ENCODE results near the gene ALX3. TPM values are rescaled to one million over a fixed set of nuclear protein-coding genes. Genes with fewer than 3 reads are reported as not detected.

The ALX3 gene
- total RNA-seq, 6 experiments from 2014 or later, result not detected

DNA sequence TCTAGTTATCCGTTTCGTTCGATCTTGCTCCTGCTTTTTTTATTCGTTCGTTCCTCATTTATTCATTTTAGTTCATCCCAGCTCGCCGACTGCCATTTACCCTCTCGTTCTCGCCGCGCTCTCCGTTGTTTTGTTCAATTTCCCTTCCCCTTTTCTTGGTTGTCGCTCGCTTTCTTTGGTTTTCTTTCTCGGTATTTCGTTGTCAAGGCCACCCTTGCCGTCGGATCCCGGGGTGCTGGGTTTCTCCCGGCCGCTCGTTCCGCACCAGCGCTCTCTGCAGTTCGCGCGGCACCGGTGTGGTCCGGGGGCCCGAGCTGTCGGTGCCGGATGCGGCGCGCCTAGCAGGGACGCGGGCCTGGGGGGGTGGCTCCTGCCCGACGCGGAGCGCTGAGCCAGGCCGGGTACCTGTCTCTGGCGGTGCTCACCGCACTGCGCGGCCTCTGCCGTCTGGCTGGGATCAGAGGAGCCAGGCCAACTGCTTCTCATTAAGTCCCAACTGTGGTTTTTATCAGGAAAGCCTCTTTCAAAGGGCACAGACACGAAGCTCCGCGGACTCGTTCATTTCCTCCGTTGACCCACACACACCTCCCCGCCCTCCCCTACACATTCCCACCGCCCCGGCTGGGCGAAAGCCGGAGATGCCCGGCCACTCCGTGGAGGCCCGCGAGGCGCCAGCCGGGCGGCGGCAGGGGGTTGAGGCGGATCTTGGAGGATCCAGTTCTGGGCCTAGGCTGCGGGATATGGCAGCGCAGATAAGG is 1.6 kb downstream of the ALX3 start:
- DNase-seq (no peak), ATAC-seq (peak in 1 of 4 donors; percentile 7)
- TF ChIP-seq POLR2A (IDR thresholded peaks at IDR 0.05), result no peak
- TF ChIP-seq, protein P1, sequence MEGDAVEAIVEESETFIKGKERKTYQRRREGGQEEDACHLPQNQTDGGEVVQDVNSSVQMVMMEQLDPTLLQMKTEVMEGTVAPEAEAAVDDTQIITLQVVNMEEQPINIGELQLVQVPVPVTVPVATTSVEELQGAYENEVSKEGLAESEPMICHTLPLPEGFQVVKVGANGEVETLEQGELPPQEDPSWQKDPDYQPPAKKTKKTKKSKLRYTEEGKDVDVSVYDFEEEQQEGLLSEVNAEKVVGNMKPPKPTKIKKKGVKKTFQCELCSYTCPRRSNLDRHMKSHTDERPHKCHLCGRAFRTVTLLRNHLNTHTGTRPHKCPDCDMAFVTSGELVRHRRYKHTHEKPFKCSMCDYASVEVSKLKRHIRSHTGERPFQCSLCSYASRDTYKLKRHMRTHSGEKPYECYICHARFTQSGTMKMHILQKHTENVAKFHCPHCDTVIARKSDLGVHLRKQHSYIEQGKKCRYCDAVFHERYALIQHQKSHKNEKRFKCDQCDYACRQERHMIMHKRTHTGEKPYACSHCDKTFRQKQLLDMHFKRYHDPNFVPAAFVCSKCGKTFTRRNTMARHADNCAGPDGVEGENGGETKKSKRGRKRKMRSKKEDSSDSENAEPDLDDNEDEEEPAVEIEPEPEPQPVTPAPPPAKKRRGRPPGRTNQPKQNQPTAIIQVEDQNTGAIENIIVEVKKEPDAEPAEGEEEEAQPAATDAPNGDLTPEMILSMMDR (IDR thresholded peaks at IDR 0.05), result no peak
- WGBS (ENCODE audit: insufficient coverage, low coverage, low lambda C conversion rate, missing lambda C conversion rate), result 7% methylated on average over 32 of the region's 68 CpGs
- Histone ChIP-seq H3K4me3 (no peak overlapping the region), H3K9me3 (no peaks in the 10 kb centered on the region), H3K4me1 (peaks cover 0 to 8% (median 0%) of the 10 kb centered on the region in 4 donors), H3K27me3 (peaks cover 23 to 40% of the 10 kb centered on the region in 2 donors), H3K27ac (no peak overlapping the region), H3K36me3 (no peaks in the 10 kb centered on the region)
- intact Hi-C loops (cut with DNase I), result no loop called here

DNA sequence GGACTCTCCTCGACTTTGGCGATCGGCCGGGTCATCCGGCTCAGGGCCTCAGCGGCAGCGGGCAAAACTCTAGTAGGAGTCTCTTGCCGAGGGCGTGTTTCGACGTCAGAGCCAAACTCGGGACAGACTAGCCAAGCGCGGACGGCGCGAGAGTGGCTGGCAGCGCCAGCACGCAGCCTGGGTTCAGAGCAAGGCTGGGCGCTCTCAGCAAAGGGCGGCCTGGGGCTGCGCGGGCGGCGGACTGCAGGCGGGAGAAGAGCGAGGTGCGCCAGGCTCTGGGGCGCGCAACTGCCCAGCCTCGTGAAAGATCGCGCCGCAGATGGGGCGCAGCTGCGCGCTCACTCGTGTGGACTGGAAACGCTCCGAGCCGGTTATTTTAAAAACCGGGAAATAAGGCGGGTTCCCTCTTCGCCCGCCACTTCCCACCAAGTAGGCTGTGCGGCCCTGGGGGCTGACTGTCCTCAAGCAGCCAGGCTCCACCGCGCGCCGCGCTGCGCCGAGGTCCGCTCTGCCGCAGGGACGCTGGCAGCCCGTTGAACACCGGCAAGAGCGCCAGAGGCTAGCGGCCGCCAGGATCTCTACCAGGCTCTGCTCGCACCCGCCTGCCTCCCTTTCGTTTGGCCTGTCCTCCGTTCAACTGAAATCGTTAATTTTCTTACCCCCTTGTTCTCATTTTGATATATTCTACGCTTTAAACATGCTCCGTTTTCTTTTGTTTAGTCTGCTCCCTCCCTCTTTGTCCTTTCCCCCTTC is 2.4 kb downstream of the ALX3 start:
- WGBS (ENCODE audit: insufficient coverage, low coverage, low lambda C conversion rate, missing lambda C conversion rate), result 0% methylated on average over 8 of the region's 68 CpGs
- Histone ChIP-seq H3K4me1 (peaks cover 0 to 8% (median 0%) of the 10 kb centered on the region in 4 donors), H3K4me3 (no peak overlapping the region), H3K27me3 (peaks cover 23 to 40% of the 10 kb centered on the region in 2 donors), H3K9me3 (no peaks in the 10 kb centered on the region), H3K36me3 (no peaks in the 10 kb centered on the region), H3K27ac (no peak overlapping the region)
- no peak for ATAC-seq
- DNase-seq, result no peak
- intact Hi-C loops (cut with DNase I), result no loop called here
- TF ChIP-seq POLR2A (IDR thresholded peaks at IDR 0.05), result no peak

DNA sequence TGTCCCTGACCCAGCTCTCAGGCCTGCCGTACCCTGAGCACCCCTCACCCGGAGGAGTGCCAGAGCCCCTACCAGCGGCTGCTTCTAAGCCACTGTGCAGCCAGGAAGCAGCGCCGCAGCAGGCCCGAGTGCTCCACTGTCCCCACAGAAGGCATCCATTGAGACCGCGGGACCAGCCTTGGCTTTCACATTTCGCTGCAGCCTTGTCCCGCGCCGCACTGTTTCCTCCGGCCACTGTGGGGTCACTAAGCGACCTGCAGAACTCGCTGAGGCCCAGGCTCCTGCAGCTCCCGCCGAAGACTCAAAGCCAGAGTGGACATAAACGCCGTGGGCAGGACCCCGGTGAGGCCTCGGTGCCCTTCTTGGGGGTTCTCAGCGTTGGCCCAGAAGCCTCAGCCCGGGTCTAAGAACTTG is 3.0 kb downstream of the ALX3 start:
- intact Hi-C loops (cut with DNase I), result no loop called here
- no peak overlapping the region for H3K27ac ChIP-seq
- no peaks in the 10 kb centered on the region for H3K9me3 ChIP-seq
- 23% methylated on average over 4 of the region's 23 CpGs for WGBS (ENCODE audit: insufficient coverage, low coverage, low lambda C conversion rate, missing lambda C conversion rate)
- ATAC-seq (no peak), DNase-seq (no peak)
- H3K27me3 ChIP-seq, result peaks cover 23 to 40% of the 10 kb centered on the region in 2 donors
- H3K4me3 ChIP-seq, result no peak overlapping the region
- TF ChIP-seq, protein P1 (IDR thresholded peaks at IDR 0.05), result no peak
- TF ChIP-seq POLR2A (IDR thresholded peaks at IDR 0.05), result no peak
- H3K4me1 ChIP-seq, result peaks cover 0 to 8% (median 0%) of the 10 kb centered on the region in 4 donors
- no peaks in the 10 kb centered on the region for H3K36me3 ChIP-seq

DNA sequence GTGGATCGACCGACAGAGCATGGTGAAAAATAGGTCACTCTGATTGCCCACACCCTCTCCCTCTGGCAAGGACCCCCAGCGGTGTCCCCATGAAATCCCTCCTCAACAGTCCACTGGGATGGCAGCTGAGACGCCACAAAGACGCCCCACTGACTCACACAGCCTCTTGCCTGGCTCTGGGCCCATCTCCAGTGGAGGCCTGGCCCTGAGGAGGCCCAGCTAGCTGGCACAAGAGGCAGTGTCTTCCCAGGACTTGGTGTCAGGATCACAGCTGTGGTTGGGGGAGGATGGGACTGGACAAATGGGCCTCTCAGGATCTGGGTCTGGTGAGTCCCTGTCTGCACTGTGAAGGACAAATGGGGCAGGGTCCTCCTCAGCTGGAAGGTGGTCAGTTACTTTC is 4.6 kb downstream of the ALX3 start:
- no peak overlapping the region for H3K27ac ChIP-seq
- ATAC-seq, result no peak
- no peak for DNase-seq
- no CpG with 5 or more reads among the region's 5 CpGs for WGBS (ENCODE audit: insufficient coverage, low coverage, low lambda C conversion rate, missing lambda C conversion rate)
- intact Hi-C loops (cut with DNase I), result no loop called here
- TF ChIP-seq, protein P1 (IDR thresholded peaks at IDR 0.05), result no peak
- no peak for TF ChIP-seq POLR2A (IDR thresholded peaks at IDR 0.05)
- H3K36me3 ChIP-seq, result no peaks in the 10 kb centered on the region
- H3K4me3 ChIP-seq, result no peak overlapping the region
- peaks cover 23 to 36% of the 10 kb centered on the region in 2 donors for H3K27me3 ChIP-seq
- H3K9me3 ChIP-seq, result no peaks in the 10 kb centered on the region
- peaks cover 0 to 8% (median 0%) of the 10 kb centered on the region in 4 donors for H3K4me1 ChIP-seq

Measured in right lobe of liver (tissue), 6 donors.